Smooth muscle cell (in vitro differentiated cells): ENCODE measurements around the gene TEX13D. TPM values are rescaled to one million over a fixed set of nuclear protein-coding genes. Genes with fewer than 3 reads are reported as not detected.
"Not testable (repeated sequence)": the region's sequence is repeated elsewhere in the genome, so short reads cannot be mapped to it uniquely, and the experiment has no call there.

Source experiments
- DNase-seq: peaks from one replicate; lab custom pipeline; 2025; ENCODE audit not compliant: unreplicated experiment; lab: John Stamatoyannopoulos, UW
- H2AFZ ChIP-seq: fragments of 200-600 bp; sonication (generic); 2 replicates; pipeline ENCODE4 v1.6.0; 2016; ENCODE audit warnings: antibody characterized with exemption, low read depth, mild to moderate bottlenecking
- H3F3A ChIP-seq: fragments of 200-600 bp; sonication (generic); 2 replicates; pipeline ENCODE4 v1.6.0; 2017; ENCODE audit warnings: antibody characterized with exemption, low read depth
- H3K27ac ChIP-seq: fragments of 200-600 bp; sonication (generic); 2 replicates; pipeline ENCODE4 v1.5.1; 2016; ENCODE audit warnings: low read depth, mild to moderate bottlenecking
- H3K27me3 ChIP-seq: fragments of 200-600 bp; sonication (generic); 2 replicates; pipeline ENCODE4 v1.6.1; 2016; ENCODE audit warnings: low read depth, mild to moderate bottlenecking
- H3K36me3 ChIP-seq: fragments of 200-600 bp; sonication (generic); 2 replicates; pipeline ENCODE4 v1.5.1; 2016; ENCODE audit warnings: low read depth
- H3K4me1 ChIP-seq: fragments of 200-600 bp; sonication (generic); 2 replicates; pipeline ENCODE4 v1.5.1; 2016; ENCODE audit warnings: low read depth
- H3K4me2 ChIP-seq: fragments of 200-600 bp; sonication (generic); 2 replicates; pipeline ENCODE4 v1.6.0; 2016; ENCODE audit warnings: mild to moderate bottlenecking
- H3K4me3 ChIP-seq: fragments of 200-600 bp; sonication (generic); 2 replicates; pipeline ENCODE4 v1.5.1; 2016; ENCODE audit warnings: mild to moderate bottlenecking
- H3K79me2 ChIP-seq: fragments of 200-600 bp; sonication (generic); 2 replicates; pipeline ENCODE4 v1.6.0; 2016; ENCODE audit warnings: low read depth, mild to moderate bottlenecking
- H3K9ac ChIP-seq: fragments of 200-600 bp; sonication (generic); 2 replicates; pipeline ENCODE4 v1.6.0; 2016; ENCODE audit warnings: low read depth
- H3K9me3 ChIP-seq: fragments of 200-600 bp; sonication (generic); replicated peaks from 2 replicates; pipeline ENCODE4 v1.5.1; 2016; ENCODE audit warnings: low read depth
- H4K20me1 ChIP-seq: fragments of 200-600 bp; sonication (generic); 2 replicates; pipeline ENCODE4 v1.6.0; 2016; ENCODE audit warnings: low read depth
- WGBS: methylation state at CpG from one replicate; pipeline ENCODE4 v1.1.7; 2016; ENCODE audit warnings: low lambda C conversion rate; 5-methylcytosine and 5-hydroxymethylcytosine counted together
- polyA plus RNA-seq: library from polyadenylated mRNA; unstranded; fragments of >200 nt; fragmentation: Nextera tagmentation; extraction: Ambion mirVana; gene quantifications from 2 replicates; pipeline ENCODE4 v1.2.1, GENCODE V29; 2016
- total RNA-seq: library from RNA; depleted of rRNA; stranded (reverse); fragments of >200 nt; gene quantifications from 2 replicates; pipeline ENCODE4 v1.2.3, GENCODE V29; 2014
- TF ChIP-seq, protein P1 (sequence below): fragments of 200-600 bp; sonication (generic); IDR thresholded peaks from 2 replicates; pipeline ENCODE4 v1.5.1; 2017; ENCODE audit warnings: borderline replicate concordance, mild to moderate bottlenecking, antibody characterized with exemption; ENCODE audit not compliant: insufficient read depth, poor library complexity, severe bottlenecking

TEX13D gene
- total and polyA plus RNA-seq, 2 experiments from 2014 or later, result 0.04 TPM; not detected in 1

GRCh38 chrX:124333862-124334261 lies 1.4 kb downstream of the TEX13D start:
- H3K36me3 ChIP-seq, result no peaks in the 10 kb centered on the region
- H3K9ac ChIP-seq, result no peak overlapping the region
- no peak overlapping the region for H3K4me3 ChIP-seq
- no peaks in the 10 kb centered on the region for H3K9me3 ChIP-seq
- no peak overlapping the region for H2AFZ ChIP-seq
- TF ChIP-seq, protein P1, sequence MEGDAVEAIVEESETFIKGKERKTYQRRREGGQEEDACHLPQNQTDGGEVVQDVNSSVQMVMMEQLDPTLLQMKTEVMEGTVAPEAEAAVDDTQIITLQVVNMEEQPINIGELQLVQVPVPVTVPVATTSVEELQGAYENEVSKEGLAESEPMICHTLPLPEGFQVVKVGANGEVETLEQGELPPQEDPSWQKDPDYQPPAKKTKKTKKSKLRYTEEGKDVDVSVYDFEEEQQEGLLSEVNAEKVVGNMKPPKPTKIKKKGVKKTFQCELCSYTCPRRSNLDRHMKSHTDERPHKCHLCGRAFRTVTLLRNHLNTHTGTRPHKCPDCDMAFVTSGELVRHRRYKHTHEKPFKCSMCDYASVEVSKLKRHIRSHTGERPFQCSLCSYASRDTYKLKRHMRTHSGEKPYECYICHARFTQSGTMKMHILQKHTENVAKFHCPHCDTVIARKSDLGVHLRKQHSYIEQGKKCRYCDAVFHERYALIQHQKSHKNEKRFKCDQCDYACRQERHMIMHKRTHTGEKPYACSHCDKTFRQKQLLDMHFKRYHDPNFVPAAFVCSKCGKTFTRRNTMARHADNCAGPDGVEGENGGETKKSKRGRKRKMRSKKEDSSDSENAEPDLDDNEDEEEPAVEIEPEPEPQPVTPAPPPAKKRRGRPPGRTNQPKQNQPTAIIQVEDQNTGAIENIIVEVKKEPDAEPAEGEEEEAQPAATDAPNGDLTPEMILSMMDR, result no peak
- H4K20me1 ChIP-seq, result no peaks in the 10 kb centered on the region
- H3K4me1 ChIP-seq, result no peaks in the 10 kb centered on the region
- no peaks in the 10 kb centered on the region for H3K79me2 ChIP-seq
- no peak overlapping the region for H3K4me2 ChIP-seq
- 76% methylated on average over 6 of the region's 6 CpGs for WGBS
- H3F3A ChIP-seq, result no peaks in the 10 kb centered on the region
- no peak overlapping the region for H3K27ac ChIP-seq
- DNase-seq, result no peak
- H3K27me3 ChIP-seq, result no peaks in the 10 kb centered on the region

- not testable (repeated sequence) for H3F3A ChIP-seq, H3K27me3 ChIP-seq, H3K36me3 ChIP-seq, H3K9me3 ChIP-seq, H3K9ac ChIP-seq, DNase-seq, H3K4me1 ChIP-seq, H3K79me2 ChIP-seq, H3K4me2 ChIP-seq, H3K27ac ChIP-seq, H4K20me1 ChIP-seq, H3K4me3 ChIP-seq, H2AFZ ChIP-seq
- WGBS, result 80% methylated on average over 2 of the region's 2 CpGs
Observed at GRCh38 chrX:124334555-124334954, 2.1 kb downstream of the TEX13D start.

DNA sequence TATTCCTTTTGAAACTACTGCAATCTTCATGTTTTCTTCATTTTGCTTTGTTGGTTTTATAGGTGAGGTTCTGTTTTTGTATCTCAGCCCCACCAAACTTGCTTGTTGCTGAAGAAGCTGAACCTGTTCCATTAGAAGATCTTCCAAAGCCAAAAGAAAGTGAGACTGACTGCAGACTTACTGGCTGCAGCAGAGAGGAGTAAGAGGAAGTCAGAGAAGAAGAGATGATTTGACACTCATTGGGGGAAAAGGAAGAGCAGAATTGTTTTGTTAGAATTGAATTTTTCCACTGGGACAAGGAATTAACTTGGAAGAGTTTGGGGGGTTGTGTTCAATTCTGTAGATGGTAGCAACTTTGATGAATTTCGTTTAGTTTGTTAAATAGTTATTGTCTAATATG lies 3.1 kb downstream of the TEX13D start:
- DNase-seq, result no peak

GRCh38 chrX:124337916-124338315 lies 5.5 kb downstream of the TEX13D start:
- no peaks in the 10 kb centered on the region for H3K9me3 ChIP-seq
- no peaks in the 10 kb centered on the region for H3K36me3 ChIP-seq
- no peak overlapping the region for H2AFZ ChIP-seq
- TF ChIP-seq, protein P1, result no peak
- H3K9ac ChIP-seq, result no peak overlapping the region
- no peaks in the 10 kb centered on the region for H3F3A ChIP-seq
- H3K4me2 ChIP-seq, result no peak overlapping the region
- WGBS, result 14% methylated on average over 1 of the region's 1 CpG
- no peak overlapping the region for H3K4me3 ChIP-seq
- H3K4me1 ChIP-seq, result no peaks in the 10 kb centered on the region
- DNase-seq, result no peak
- no peak overlapping the region for H3K27ac ChIP-seq
- H3K27me3 ChIP-seq, result no peaks in the 10 kb centered on the region
- H4K20me1 ChIP-seq, result no peaks in the 10 kb centered on the region
- no peaks in the 10 kb centered on the region for H3K79me2 ChIP-seq

More for the DNA sequence above, 3.1 kb downstream of the TEX13D start:
- H3K9ac ChIP-seq, result no peak overlapping the region
- no peak overlapping the region for H3K27ac ChIP-seq
- no peaks in the 10 kb centered on the region for H3K4me1 ChIP-seq
- H3K79me2 ChIP-seq, result no peaks in the 10 kb centered on the region
- no peaks in the 10 kb centered on the region for H4K20me1 ChIP-seq
- H3K4me3 ChIP-seq, result no peak overlapping the region
- H2AFZ ChIP-seq, result no peak overlapping the region
- no peak overlapping the region for H3K4me2 ChIP-seq
- WGBS, result 32% methylated on average over 1 of the region's 1 CpG
- TF ChIP-seq, protein P1, result no peak
- no peaks in the 10 kb centered on the region for H3K27me3 ChIP-seq
- no peaks in the 10 kb centered on the region for H3F3A ChIP-seq
- no peaks in the 10 kb centered on the region for H3K36me3 ChIP-seq
- H3K9me3 ChIP-seq, result no peaks in the 10 kb centered on the region
